ENCODE data around the gene RALGPS2. TPM values are rescaled to one million over a fixed set of nuclear protein-coding genes. Genes with fewer than 3 reads are reported as not detected.
"Not testable (repeated sequence)": the region's sequence is repeated elsewhere in the genome, so short reads cannot be mapped to it uniquely, and the experiment has no call there.

Gene RALGPS2
- total RNA-seq, 1 experiment from 2014 or later = 238 TPM

- Histone ChIP-seq H4K20me1 (ENCODE audit: insufficient read depth, low read depth, low read length) (peaks cover 2% of the 10 kb centered on the region; the same call in 1 of the 2 replicates), H3K4me3 (ENCODE audit: low read length) (no peak overlapping the region), H3K9me3 (ENCODE audit: low read length) (no peaks in the 10 kb centered on the region), H3K9ac (ENCODE audit: low read length) (no peak overlapping the region), H3K27me3 (ENCODE audit: low read length) (no peaks in the 10 kb centered on the region), H3K9me2 (replicated peaks; ENCODE audit: insufficient read depth, low read length) (no peaks in the 10 kb centered on the region), H2AFZ (ENCODE audit: low read length) (no peak overlapping the region), H3K79me2 (ENCODE audit: low read length) (no peaks in the 10 kb centered on the region), H3K27ac (ENCODE audit: low read length) (no peak overlapping the region), H3K36me3 (ENCODE audit: insufficient read depth, low read length) (no peaks in the 10 kb centered on the region), H3K4me1 (ENCODE audit: low read length) (no peaks in the 10 kb centered on the region), H3K4me2 (ENCODE audit: low read depth, low read length, poor library complexity, severe bottlenecking) (no peak overlapping the region)
- DNase-seq = no peak
Observed at GRCh38 chr1:178944729-178945128, 219.7 kb downstream of the RALGPS2 start.

GRCh38 chr1:178945763-178946266 is 220.8 kb downstream of the RALGPS2 start:
- no peak overlapping the region for H3K4me3 ChIP-seq (ENCODE audit: low read length)
- H3K36me3 ChIP-seq (ENCODE audit: insufficient read depth, low read length) = no peaks in the 10 kb centered on the region
- no peak overlapping the region for H2AFZ ChIP-seq (ENCODE audit: low read length)
- no peaks in the 10 kb centered on the region for H3K4me1 ChIP-seq (ENCODE audit: low read length)
- no peaks in the 10 kb centered on the region for H3K27me3 ChIP-seq (ENCODE audit: low read length)
- no peaks in the 10 kb centered on the region for H3K9me2 ChIP-seq (replicated peaks; ENCODE audit: insufficient read depth, low read length)
- DNase-seq = no peak
- no peak overlapping the region for H3K27ac ChIP-seq (ENCODE audit: low read length)
- no peak overlapping the region for H3K9ac ChIP-seq (ENCODE audit: low read length)
- H3K4me2 ChIP-seq (ENCODE audit: low read depth, low read length, poor library complexity, severe bottlenecking) = no peak overlapping the region
- H4K20me1 ChIP-seq (ENCODE audit: insufficient read depth, low read depth, low read length) = no peaks in the 10 kb centered on the region
- H3K9me3 ChIP-seq (ENCODE audit: low read length) = no peaks in the 10 kb centered on the region
- H3K79me2 ChIP-seq (ENCODE audit: low read length) = no peaks in the 10 kb centered on the region

DNA sequence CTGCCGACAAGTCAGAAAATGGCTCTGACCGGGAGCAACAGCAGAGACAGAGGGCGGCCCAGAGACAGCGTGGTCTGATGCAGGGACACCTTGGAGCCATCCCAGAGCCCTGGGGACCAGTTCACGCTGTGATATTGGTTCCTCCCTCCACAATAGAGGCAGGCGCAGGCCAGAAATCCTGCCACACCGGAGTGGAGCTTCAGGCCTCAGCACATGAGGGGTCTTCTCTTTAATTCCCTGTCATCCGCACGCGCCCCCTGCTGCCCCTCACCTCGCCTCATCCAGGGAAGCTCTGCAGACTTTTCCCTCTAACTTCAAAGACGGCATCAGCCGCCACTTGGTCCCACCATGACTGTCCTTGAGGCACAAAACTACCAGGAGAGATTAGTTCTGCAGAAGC is 221.4 kb downstream of the RALGPS2 start:
- H3K9ac ChIP-seq (ENCODE audit: low read length) = no peak overlapping the region
- H3K9me2 ChIP-seq (replicated peaks; ENCODE audit: insufficient read depth, low read length) = no peaks in the 10 kb centered on the region
- no peak overlapping the region for H3K4me2 ChIP-seq (ENCODE audit: low read depth, low read length, poor library complexity, severe bottlenecking)
- H3K27ac ChIP-seq (ENCODE audit: low read length) = no peak overlapping the region
- no peak overlapping the region for H2AFZ ChIP-seq (ENCODE audit: low read length)
- no peak overlapping the region for H3K4me3 ChIP-seq (ENCODE audit: low read length)
- H3K36me3 ChIP-seq (ENCODE audit: insufficient read depth, low read length) = no peaks in the 10 kb centered on the region
- DNase-seq = no peak
- no peaks in the 10 kb centered on the region for H4K20me1 ChIP-seq (ENCODE audit: insufficient read depth, low read depth, low read length)
- no peaks in the 10 kb centered on the region for H3K9me3 ChIP-seq (ENCODE audit: low read length)
- no peaks in the 10 kb centered on the region for H3K79me2 ChIP-seq (ENCODE audit: low read length)
- no peaks in the 10 kb centered on the region for H3K4me1 ChIP-seq (ENCODE audit: low read length)
- H3K27me3 ChIP-seq (ENCODE audit: low read length) = no peaks in the 10 kb centered on the region

GRCh38 chr1:178946855-178947676 is 222.0 kb downstream of the RALGPS2 start:
- Histone ChIP-seq H3K9me3 (ENCODE audit: low read length) (no peaks in the 10 kb centered on the region), H3K9me2 (replicated peaks; ENCODE audit: insufficient read depth, low read length) (no peaks in the 10 kb centered on the region), H3K4me2 (ENCODE audit: low read depth, low read length, poor library complexity, severe bottlenecking) (no peak overlapping the region), H4K20me1 (ENCODE audit: insufficient read depth, low read depth, low read length) (no peaks in the 10 kb centered on the region), H3K27me3 (ENCODE audit: low read length) (no peaks in the 10 kb centered on the region), H3K36me3 (ENCODE audit: insufficient read depth, low read length) (no peaks in the 10 kb centered on the region), H3K79me2 (ENCODE audit: low read length) (no peaks in the 10 kb centered on the region), H3K4me3 (ENCODE audit: low read length) (no peak overlapping the region), H3K27ac (ENCODE audit: low read length) (no peak overlapping the region), H3K4me1 (ENCODE audit: low read length) (no peaks in the 10 kb centered on the region), H2AFZ (ENCODE audit: low read length) (no peak overlapping the region), H3K9ac (ENCODE audit: low read length) (no peak overlapping the region)
- DNase-seq = no peak

DNA sequence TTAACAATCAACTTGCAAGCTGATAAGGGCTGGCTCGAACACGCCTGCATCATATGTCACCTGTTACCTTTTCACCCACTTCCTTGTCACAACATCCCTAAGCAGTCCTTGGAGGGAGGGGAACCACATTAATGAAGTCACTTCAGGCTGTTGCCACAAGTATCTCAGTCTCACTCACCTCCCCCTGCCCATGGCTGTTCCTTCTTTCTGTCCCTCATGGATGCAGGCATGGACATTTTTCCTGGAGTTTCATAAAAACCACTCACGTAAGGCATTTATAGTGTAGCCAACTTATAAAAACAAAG is 222.6 kb downstream of the RALGPS2 start:
- Histone ChIP-seq H3K4me1 (ENCODE audit: low read length) (no peaks in the 10 kb centered on the region), H3K9me2 (replicated peaks; ENCODE audit: insufficient read depth, low read length) (no peaks in the 10 kb centered on the region), H3K4me2 (ENCODE audit: low read depth, low read length, poor library complexity, severe bottlenecking) (no peak overlapping the region)

DNA sequence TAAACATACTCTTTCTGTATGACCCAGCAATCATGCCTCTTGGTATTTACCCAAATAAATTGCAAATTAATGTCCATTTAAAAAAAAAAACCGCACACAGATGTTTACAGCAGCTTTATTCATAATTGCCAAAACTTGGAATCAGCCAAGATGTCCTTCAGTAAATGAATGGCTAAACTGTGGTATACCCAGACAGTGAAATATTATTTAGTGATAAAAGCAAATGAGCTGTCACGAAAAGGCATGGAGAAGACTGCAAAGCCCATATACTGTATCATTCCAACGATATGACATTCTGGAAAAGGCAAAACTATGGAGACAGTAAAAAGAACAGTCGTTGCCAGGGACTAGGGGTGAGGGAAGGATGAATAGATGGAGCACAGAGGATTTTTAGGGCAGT is 223.6 kb downstream of the RALGPS2 start:
- Histone ChIP-seq H3K4me1 (ENCODE audit: low read length) (no peaks in the 10 kb centered on the region), H3K9me2 (replicated peaks; ENCODE audit: insufficient read depth, low read length) (no peaks in the 10 kb centered on the region), H3K9ac (ENCODE audit: low read length) (no peak overlapping the region), H3K4me3 (ENCODE audit: low read length) (no peak overlapping the region), H3K27me3 (ENCODE audit: low read length) (no peaks in the 10 kb centered on the region), H3K27ac (ENCODE audit: low read length) (no peak overlapping the region), H2AFZ (ENCODE audit: low read length) (no peak overlapping the region), H3K79me2 (ENCODE audit: low read length) (no peaks in the 10 kb centered on the region), H4K20me1 (ENCODE audit: insufficient read depth, low read depth, low read length) (no peaks in the 10 kb centered on the region), H3K4me2 (ENCODE audit: low read depth, low read length, poor library complexity, severe bottlenecking) (no peak overlapping the region), H3K9me3 (ENCODE audit: low read length) (no peaks in the 10 kb centered on the region), H3K36me3 (ENCODE audit: insufficient read depth, low read length) (no peaks in the 10 kb centered on the region)
- no peak for DNase-seq

More for the DNA sequence above, 222.6 kb downstream of the RALGPS2 start:
- Histone ChIP-seq H3K27me3 (ENCODE audit: low read length) (no peaks in the 10 kb centered on the region), H3K79me2 (ENCODE audit: low read length) (no peaks in the 10 kb centered on the region), H3K36me3 (ENCODE audit: insufficient read depth, low read length) (no peaks in the 10 kb centered on the region), H3K27ac (ENCODE audit: low read length) (no peak overlapping the region), H3K4me3 (ENCODE audit: low read length) (no peak overlapping the region), H3K9me3 (ENCODE audit: low read length) (no peaks in the 10 kb centered on the region), H3K9ac (ENCODE audit: low read length) (no peak overlapping the region), H4K20me1 (ENCODE audit: insufficient read depth, low read depth, low read length) (no peaks in the 10 kb centered on the region), H2AFZ (ENCODE audit: low read length) (no peak overlapping the region)
- no peak for DNase-seq

DNA sequence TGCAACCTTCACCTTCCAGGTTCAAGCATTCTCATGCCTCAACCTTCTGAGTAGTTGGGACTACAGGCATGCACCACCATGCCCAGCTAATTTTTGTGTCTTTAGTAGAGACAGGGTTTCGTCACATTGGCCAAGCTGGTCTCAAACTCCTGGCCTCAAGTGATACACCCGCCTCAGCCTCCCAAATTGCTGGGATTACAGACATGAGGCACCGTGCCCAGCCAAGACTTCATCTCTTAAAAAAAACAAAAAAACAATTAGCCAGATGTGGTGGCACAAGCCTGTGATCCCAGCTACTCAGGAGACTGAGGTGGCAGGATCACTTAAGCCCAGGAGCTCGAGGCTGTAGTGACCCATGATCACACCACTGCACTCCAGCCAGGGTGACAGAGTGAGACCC is 224.8 kb downstream of the RALGPS2 start:
- H3K9me3 ChIP-seq (ENCODE audit: low read length); H3K79me2 ChIP-seq (ENCODE audit: low read length); H3K9me2 ChIP-seq (replicated peaks; ENCODE audit: insufficient read depth, low read length); H3K4me3 ChIP-seq (ENCODE audit: low read length); H2AFZ ChIP-seq (ENCODE audit: low read length); H3K9ac ChIP-seq (ENCODE audit: low read length); H3K36me3 ChIP-seq (ENCODE audit: insufficient read depth, low read length); H3K27ac ChIP-seq (ENCODE audit: low read length); DNase-seq; H3K4me1 ChIP-seq (ENCODE audit: low read length); H3K27me3 ChIP-seq (ENCODE audit: low read length); H3K4me2 ChIP-seq (ENCODE audit: low read depth, low read length, poor library complexity, severe bottlenecking); H4K20me1 ChIP-seq (ENCODE audit: insufficient read depth, low read depth, low read length): not testable (repeated sequence)

GRCh38 chr1:178951600-178951999 is 226.6 kb downstream of the RALGPS2 start:
- H3K27me3 ChIP-seq (ENCODE audit: low read length) = no peaks in the 10 kb centered on the region
- no peak overlapping the region for H2AFZ ChIP-seq (ENCODE audit: low read length)
- H3K9ac ChIP-seq (ENCODE audit: low read length) = no peak overlapping the region
- no peak overlapping the region for H3K4me2 ChIP-seq (ENCODE audit: low read depth, low read length, poor library complexity, severe bottlenecking)
- no peak overlapping the region for H3K4me3 ChIP-seq (ENCODE audit: low read length)
- no peaks in the 10 kb centered on the region for H3K4me1 ChIP-seq (ENCODE audit: low read length)
- no peaks in the 10 kb centered on the region for H3K9me2 ChIP-seq (replicated peaks; ENCODE audit: insufficient read depth, low read length)
- no peaks in the 10 kb centered on the region for H3K9me3 ChIP-seq (ENCODE audit: low read length)
- no peaks in the 10 kb centered on the region for H3K36me3 ChIP-seq (ENCODE audit: insufficient read depth, low read length)
- no peak for DNase-seq
- H4K20me1 ChIP-seq (ENCODE audit: insufficient read depth, low read depth, low read length) = no peaks in the 10 kb centered on the region
- no peak overlapping the region for H3K27ac ChIP-seq (ENCODE audit: low read length)
- no peaks in the 10 kb centered on the region for H3K79me2 ChIP-seq (ENCODE audit: low read length)
